ENCODE data around the gene ILF2.
"Not testable (repeated sequence)": the region's sequence is repeated elsewhere in the genome, so short reads cannot be mapped to it uniquely, and the experiment has no call there.

DNA sequence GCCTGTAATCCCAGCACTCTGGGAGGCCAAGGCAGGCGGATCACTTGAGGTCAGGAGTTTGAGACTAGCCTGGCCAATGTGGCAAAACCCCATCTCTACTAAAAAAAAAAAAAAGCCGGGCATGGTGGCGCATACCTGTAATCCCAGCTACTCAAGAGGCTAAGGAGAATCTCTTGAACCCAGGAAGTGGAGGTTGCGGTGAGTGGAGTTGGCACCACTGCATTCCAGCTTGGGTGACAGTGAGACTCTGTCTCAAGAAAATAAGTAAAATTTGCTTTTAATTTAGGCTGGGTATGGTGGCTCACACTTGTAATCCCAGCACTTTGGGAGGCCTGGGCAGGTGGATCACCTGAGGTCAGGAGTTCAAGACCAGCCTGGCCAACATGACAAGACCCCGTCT is 30.6 kb downstream of the ILF2 start:
- TF ChIP-seq POLR2A, POLR2AphosphoS5 (IDR thresholded peaks at IDR 0.05; ENCODE audit: low read depth, low read length): not testable (repeated sequence)

Measured in GM12892 (cell line).